Measurements from ENCODE around the gene ABAT.

DNA sequence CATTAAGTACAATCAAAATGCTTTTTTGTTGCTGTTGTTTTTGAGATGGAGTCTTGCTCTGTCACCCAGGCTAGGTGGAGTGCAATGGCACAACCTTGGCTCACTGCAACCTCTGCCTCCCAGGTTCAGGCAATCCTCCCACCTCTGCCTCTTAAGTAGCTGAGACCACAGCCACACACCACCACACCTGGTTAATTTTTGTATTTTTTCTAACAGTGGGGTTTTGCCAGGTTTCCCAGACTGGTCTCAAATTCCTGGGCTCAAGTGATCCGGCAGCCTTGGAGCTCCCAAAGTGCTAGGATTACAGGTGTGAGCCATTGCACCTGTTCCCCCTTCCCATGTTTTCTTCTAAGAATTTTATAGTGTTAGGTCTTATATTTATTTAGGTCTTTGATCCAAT, 4.9 kb upstream of the ABAT start:
- TF ChIP-seq, protein P1, sequence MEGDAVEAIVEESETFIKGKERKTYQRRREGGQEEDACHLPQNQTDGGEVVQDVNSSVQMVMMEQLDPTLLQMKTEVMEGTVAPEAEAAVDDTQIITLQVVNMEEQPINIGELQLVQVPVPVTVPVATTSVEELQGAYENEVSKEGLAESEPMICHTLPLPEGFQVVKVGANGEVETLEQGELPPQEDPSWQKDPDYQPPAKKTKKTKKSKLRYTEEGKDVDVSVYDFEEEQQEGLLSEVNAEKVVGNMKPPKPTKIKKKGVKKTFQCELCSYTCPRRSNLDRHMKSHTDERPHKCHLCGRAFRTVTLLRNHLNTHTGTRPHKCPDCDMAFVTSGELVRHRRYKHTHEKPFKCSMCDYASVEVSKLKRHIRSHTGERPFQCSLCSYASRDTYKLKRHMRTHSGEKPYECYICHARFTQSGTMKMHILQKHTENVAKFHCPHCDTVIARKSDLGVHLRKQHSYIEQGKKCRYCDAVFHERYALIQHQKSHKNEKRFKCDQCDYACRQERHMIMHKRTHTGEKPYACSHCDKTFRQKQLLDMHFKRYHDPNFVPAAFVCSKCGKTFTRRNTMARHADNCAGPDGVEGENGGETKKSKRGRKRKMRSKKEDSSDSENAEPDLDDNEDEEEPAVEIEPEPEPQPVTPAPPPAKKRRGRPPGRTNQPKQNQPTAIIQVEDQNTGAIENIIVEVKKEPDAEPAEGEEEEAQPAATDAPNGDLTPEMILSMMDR (IDR thresholded peaks at IDR 0.05; ENCODE audit: low read depth, low read length), result no peak
- no peak for TF ChIP-seq EZH2phosphoT487 (IDR thresholded peaks at IDR 0.05; ENCODE audit: low read depth)
